H1 (cell line): ENCODE results near the gene WDR43.

ENCODE experiments used
- NANOG ChIP-seq: IDR thresholded peaks from 2 replicates; pipeline ENCODE4 v1.6.1; 2011; ENCODE audit warnings: low read length, low read depth, mild to moderate bottlenecking, inconsistent platforms; ENCODE audit not compliant: insufficient read depth, poor library complexity, severe bottlenecking
- POLR2AphosphoS5 ChIP-seq: IDR thresholded peaks from 2 replicates; pipeline ENCODE4 v1.6.1; 2011; ENCODE audit warnings: low read depth, low read length
- RAD21 ChIP-seq, 2 experiments: IDR thresholded peaks in 1 of 2; conservative IDR thresholded peaks in 1 of 2; 2 replicates each; pipeline ENCODE4 v1.6.1; 2011; ENCODE audit warnings: low read depth in 2 of 2, low read length in 2 of 2, improper control_type of control experiment in 1 of 2, inconsistent platforms in 1 of 2, mild to moderate bottlenecking in 1 of 2, moderate library complexity in 1 of 2
- RBBP5 ChIP-seq: IDR thresholded peaks from 2 replicates; pipeline ENCODE4 v1.7.1; 2012; ENCODE audit warnings: low read depth, mild to moderate bottlenecking, inconsistent platforms, low read length, moderate library complexity, borderline replicate concordance
- SIN3A ChIP-seq, 2 experiments: IDR thresholded peaks in 1 of 2; conservative IDR thresholded peaks in 1 of 2; 2 replicates each; pipeline ENCODE4 v1.6.1; 2011 to 2012; ENCODE audit warnings: low read length in 2 of 2, improper control_type of control experiment in 1 of 2, low read depth in 1 of 2, mild to moderate bottlenecking in 1 of 2
- TEAD4 ChIP-seq: IDR thresholded peaks from 2 replicates; pipeline ENCODE4 v1.6.1; 2012; ENCODE audit warnings: low read depth, low read length, inconsistent platforms, mixed read lengths
- TF ChIP-seq, protein P1 (sequence below), 3 experiments: IDR thresholded peaks; 1 replicate in 2 of 3; 2 replicates in 1 of 3; pipeline versions ENCODE4 v1.5.1 to v1.6.1; 2011; ENCODE audit warnings: low read length in 3 of 3, mild to moderate bottlenecking in 3 of 3, inconsistent platforms in 2 of 3, low read depth in 1 of 3, moderate library complexity in 1 of 3; ENCODE audit not compliant: insufficient read depth in 1 of 3; ENCODE audit errors: control extremely low read depth in 1 of 3
- TF ChIP-seq, protein P2 (sequence below): IDR thresholded peaks from 2 replicates; pipeline ENCODE4 v1.6.1; 2012; ENCODE audit warnings: inconsistent platforms
- TF ChIP-seq, protein P3 (sequence below): IDR thresholded peaks from 2 replicates; pipeline ENCODE4 v1.6.1; 2012; ENCODE audit warnings: low read length, inconsistent platforms

- TF ChIP-seq, protein P1, sequence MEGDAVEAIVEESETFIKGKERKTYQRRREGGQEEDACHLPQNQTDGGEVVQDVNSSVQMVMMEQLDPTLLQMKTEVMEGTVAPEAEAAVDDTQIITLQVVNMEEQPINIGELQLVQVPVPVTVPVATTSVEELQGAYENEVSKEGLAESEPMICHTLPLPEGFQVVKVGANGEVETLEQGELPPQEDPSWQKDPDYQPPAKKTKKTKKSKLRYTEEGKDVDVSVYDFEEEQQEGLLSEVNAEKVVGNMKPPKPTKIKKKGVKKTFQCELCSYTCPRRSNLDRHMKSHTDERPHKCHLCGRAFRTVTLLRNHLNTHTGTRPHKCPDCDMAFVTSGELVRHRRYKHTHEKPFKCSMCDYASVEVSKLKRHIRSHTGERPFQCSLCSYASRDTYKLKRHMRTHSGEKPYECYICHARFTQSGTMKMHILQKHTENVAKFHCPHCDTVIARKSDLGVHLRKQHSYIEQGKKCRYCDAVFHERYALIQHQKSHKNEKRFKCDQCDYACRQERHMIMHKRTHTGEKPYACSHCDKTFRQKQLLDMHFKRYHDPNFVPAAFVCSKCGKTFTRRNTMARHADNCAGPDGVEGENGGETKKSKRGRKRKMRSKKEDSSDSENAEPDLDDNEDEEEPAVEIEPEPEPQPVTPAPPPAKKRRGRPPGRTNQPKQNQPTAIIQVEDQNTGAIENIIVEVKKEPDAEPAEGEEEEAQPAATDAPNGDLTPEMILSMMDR (IDR thresholded peaks at IDR 0.05; ENCODE audit: control extremely low read depth in 1 of 3, insufficient read depth in 1 of 3, low read depth in 1 of 3, low read length in 3 of 3), result no peak
- TF ChIP-seq, protein P2, sequence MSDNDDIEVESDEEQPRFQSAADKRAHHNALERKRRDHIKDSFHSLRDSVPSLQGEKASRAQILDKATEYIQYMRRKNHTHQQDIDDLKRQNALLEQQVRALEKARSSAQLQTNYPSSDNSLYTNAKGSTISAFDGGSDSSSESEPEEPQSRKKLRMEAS, result no peak
- TF ChIP-seq POLR2AphosphoS5 (no peak), TEAD4 (no peak), RBBP5 (no peak), RAD21 (IDR thresholded peaks at IDR 0.05 in 1 of 2, conservative IDR thresholded peaks at IDR 0.05 in 1 of 2; ENCODE audit: low read depth in 2 of 2, low read length in 2 of 2) (no peak), SIN3A (conservative IDR thresholded peaks at IDR 0.05 in 1 of 2, IDR thresholded peaks at IDR 0.05 in 1 of 2; ENCODE audit: low read depth in 1 of 2, low read length in 2 of 2) (no peak), NANOG (no peak)
- TF ChIP-seq, protein P3, sequence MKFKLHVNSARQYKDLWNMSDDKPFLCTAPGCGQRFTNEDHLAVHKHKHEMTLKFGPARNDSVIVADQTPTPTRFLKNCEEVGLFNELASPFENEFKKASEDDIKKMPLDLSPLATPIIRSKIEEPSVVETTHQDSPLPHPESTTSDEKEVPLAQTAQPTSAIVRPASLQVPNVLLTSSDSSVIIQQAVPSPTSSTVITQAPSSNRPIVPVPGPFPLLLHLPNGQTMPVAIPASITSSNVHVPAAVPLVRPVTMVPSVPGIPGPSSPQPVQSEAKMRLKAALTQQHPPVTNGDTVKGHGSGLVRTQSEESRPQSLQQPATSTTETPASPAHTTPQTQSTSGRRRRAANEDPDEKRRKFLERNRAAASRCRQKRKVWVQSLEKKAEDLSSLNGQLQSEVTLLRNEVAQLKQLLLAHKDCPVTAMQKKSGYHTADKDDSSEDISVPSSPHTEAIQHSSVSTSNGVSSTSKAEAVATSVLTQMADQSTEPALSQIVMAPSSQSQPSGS, result no peak
These were observed 40.3 kb downstream of the WDR43 start for GRCh38 chr2:28934769-28935168.
